ENCODE measurements around the gene CCDC137.

Gene CCDC137

DNA sequence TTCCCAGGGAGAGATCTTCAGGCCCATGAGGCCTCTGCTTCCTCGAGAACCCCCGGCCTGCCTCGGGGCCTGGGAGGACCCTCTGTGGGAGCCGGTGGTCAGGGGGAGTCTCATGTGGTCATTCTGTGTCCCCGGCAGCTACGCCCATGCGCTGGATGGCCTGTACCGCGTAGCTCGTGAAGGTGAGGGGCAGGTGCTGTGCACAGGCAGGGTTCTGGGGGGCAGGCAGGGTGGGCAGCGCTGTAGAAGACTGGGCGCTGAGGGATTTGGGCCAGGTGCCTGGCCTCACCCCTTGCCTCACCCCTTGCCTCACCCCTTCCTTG lies 50.1 kb downstream of the CCDC137 start:
- DNase-seq, result no peak

DNA sequence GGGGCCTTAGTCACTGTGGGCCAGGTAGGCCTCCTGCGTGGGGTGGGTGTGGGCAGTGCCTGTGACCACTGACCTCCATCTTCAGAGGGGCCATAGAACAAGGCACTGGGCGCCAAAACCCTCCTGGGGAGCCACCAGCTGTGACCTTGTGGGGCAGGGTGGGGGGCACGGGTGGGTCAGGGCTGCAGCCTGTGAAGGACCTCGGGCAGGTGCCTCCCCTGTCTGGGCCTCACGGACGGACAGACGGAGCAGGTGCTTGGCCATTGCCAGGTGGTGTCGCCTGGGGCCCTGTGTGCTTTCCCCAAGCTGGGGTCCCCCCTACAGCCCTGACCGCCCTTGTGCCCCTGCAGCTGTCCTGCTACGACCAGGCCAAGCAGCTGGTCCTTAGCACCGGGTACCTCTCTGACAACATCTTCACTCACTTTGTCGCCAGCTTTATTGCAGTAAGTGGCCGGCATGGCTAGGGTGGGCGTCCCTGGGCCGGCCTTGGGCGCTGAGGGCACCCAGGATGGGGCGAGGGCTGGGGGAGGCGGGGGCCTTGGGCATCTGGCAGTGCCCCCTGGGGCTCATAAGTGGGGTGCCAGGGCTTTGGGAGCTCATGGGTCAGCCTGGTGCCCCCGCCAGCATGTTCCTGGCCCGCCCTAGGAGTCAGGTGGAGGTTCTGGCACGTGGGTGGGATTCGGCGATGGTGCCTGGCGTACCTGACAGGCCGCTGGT lies 50.7 kb downstream of the CCDC137 start:
- no peak for DNase-seq

DNA sequence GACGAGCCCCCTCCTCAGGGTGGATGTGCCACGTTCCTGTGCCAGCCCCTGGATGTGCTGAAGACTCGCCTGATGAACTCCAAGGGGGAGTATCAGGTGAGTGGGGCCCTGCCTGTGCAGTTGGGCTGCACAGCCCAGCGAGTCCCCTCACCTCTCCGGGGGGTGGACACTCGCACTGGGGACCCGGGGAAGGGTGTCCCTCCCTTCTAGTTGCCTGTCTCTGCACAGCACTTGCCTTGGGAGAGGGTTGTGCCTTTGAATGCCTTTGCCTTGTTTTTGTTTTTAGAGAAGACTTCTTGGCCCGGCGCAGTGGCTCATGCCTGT lies 51.2 kb downstream of the CCDC137 start:
- DNase-seq, result no peak

DNA sequence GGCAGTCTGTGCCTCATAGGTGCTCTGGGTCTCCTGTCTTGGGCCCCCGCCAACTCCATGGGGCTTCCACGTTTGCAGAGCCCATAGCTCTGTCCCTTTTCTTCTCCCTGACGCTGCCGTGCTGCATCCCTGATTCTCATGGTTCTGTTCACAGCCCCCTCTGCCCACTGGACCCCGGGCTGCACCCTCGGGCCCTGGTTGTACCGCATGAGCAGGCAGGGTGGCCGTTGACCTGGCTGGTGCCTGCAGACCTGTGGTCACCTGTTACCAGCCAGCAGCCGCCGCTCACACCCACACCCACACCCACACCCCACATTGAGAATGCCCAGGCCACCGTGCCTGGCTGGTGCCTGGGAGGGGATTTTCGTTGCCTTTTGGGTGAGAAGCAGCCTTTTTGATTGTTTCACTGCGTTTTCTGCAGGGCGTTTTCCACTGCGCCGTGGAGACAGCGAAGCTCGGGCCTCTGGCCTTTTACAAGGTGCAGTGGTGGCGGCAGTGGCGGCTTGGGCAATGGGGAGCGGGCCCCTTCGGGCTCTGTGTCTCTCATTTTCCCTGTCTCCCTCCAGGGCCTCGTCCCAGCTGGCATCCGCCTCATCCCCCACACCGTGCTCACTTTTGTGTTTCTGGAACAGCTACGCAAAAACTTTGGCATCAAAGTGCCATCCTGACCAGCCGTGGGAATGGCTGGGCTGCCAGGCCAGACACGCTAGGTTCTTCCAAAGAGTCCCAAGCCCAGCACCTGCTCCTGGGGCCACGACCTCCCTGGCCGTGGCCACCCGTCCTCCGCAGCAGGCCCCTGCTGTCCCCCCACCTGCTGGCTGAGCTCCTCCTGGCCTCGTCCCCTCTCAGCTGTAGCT lies 53.1 kb downstream of the CCDC137 start:
- DNase-seq, result no peak

DNA sequence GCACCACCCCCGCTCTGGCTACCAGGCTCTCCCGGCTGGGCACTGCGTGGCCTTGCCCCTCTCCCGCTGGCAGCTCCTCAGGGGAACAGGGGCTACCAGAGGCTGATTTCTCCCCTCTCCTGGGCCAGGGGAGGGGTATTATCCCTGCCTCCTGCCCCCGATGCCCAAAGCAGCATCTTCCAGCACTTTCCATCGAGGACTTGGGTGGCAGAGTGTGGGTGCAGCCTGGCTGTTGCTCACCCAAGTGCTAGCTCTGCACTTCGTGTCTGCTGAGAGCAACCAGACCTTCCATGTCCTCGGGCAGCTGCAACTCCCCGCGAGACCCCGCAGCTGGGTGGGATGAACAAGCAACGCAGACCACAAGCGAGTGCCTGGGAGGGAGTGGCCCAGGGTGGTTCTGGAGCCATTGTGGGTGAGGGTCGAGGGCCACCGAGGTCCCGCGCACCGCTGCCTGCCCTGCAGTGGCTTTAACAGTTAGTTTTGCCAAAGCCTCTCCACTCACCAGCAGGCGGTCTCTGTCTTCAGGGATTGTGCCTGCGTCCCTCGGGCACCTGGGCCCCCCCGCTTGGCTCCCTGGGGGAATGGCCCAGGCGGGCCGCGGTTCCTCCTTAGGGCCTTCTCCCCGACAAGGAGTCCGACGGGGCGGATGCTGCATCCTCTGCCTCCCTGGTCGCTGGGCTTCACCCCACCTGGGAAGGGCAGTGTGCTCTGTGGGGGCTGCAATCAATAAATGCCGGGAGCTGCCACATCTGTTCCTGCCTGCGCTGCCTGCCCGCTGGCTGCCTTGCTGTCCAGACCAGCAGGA lies 53.9 kb downstream of the CCDC137 start:
- DNase-seq, result no peak

DNA sequence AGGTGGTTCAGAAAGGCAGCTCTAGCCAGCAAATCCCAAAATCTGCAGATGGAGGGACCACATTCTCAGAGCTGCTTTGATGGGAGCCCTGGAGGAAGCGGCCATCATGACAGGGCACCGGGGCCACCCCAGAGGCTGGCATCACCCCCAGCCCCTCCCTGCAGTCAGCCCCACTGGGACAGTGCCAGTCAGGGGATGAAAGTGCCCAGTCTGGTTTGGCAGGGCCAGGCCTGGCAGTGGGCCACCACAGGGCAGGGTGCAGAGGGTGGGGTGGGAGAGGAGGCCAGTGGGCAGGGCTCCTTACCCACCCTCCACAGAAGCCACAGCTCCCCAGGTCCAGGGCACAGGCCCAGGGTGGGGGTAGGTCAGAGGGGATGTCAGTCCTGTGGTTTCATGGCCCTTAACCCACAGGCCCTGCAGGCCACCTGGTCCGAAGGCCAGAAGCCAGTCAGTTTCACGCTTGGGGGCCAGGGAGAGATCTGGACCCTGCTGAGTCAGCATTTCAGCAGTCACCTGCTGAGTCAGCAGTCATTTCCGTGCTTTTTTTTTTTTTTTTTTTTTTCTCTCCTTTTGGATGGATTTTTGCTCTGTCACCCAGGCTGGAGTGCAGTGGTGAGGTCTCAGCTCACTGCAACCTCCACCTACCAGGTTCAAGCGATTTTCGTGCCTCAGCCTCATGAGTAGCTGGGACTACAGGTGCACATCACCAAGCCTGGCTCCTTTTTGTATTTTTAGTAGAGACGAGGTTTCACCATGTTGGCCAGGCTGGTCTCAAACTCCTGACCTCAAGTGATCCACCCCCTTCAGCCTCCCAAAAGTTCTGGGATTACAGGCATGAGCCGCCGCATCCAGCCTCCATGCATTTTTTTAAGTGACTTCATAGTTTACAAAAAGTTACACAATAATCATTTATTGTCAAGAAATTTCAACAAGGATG lies 55.9 kb downstream of the CCDC137 start:
- no peak for DNase-seq
